ENCODE data around the gene ASGR1.

DNA sequence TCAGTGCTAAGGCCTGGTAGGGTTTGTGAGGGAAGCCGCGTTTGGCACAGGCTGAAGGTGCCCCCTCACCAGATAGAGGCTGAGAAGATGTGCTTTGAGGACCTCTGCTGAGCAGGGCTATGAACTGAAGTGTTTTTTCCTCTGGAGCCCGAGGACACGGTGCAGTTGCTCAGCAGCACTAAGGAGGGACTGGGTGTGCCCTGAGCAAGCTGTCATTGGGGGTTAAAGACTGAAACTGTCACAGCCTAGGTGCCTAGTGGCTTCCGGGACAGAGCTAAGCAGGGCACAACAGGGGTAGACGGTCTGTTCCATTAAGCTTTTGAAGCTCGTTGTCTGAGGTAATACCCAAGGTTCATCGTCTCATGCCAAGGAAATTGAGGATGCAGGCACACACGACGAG lies 39.8 kb downstream of the ASGR1 start:
- TF ChIP-seq, protein P1, sequence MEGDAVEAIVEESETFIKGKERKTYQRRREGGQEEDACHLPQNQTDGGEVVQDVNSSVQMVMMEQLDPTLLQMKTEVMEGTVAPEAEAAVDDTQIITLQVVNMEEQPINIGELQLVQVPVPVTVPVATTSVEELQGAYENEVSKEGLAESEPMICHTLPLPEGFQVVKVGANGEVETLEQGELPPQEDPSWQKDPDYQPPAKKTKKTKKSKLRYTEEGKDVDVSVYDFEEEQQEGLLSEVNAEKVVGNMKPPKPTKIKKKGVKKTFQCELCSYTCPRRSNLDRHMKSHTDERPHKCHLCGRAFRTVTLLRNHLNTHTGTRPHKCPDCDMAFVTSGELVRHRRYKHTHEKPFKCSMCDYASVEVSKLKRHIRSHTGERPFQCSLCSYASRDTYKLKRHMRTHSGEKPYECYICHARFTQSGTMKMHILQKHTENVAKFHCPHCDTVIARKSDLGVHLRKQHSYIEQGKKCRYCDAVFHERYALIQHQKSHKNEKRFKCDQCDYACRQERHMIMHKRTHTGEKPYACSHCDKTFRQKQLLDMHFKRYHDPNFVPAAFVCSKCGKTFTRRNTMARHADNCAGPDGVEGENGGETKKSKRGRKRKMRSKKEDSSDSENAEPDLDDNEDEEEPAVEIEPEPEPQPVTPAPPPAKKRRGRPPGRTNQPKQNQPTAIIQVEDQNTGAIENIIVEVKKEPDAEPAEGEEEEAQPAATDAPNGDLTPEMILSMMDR (conservative IDR thresholded peaks at IDR 0.05; ENCODE audit: low read length), result no peak
- no peak for TF ChIP-seq EZH2phosphoT487 (IDR thresholded peaks at IDR 0.05; ENCODE audit: borderline replicate concordance, low read depth, low read length)

All from OCI-LY7 (cell line).